CD4-positive, CD25-positive, alpha-beta regulatory T cell (primary cell): ENCODE measurements around the gene CLHC1. TPM values are rescaled to one million over a fixed set of nuclear protein-coding genes. Genes with fewer than 3 reads are reported as not detected.
"Not testable (repeated sequence)": the region's sequence is repeated elsewhere in the genome, so short reads cannot be mapped to it uniquely, and the experiment has no call there.

Experiments used
- ATAC-seq, 2 donors: fragments of 150-1000 bp; cut with Tn5 transposase; one replicate each; pipeline ENCODE4 v1.10.0; 2021; ENCODE audit warnings: low read depth in 2 of 2, moderate number of reproducible peaks in 2 of 2, moderate library complexity in 1 of 2
- DNase-seq, 3 donors: peaks; one replicate each; pipeline versions ENCODE4 v3.0.0 to v3.0.0-alpha.2; 2012 to 2022; ENCODE audit warnings: mixed read lengths in 1 of 3
- H3K27ac ChIP-seq: one replicate; pipeline ENCODE4 v1.7.0; 2013; ENCODE audit warnings: mild to moderate bottlenecking, low read length; ENCODE audit not compliant: insufficient read depth, poor library complexity, severe bottlenecking
- H3K27me3 ChIP-seq: one replicate; pipeline ENCODE4 v1.7.0; 2013; ENCODE audit warnings: low read length; ENCODE audit not compliant: control insufficient read depth, insufficient read depth
- H3K36me3 ChIP-seq: one replicate; pipeline ENCODE4 v1.7.0; 2013; ENCODE audit warnings: mild to moderate bottlenecking, low read length, moderate library complexity; ENCODE audit not compliant: control insufficient read depth, insufficient read depth
- H3K4me1 ChIP-seq: 2 replicates; pipeline ENCODE4 v1.7.0; 2013; ENCODE audit warnings: mild to moderate bottlenecking, low read length; ENCODE audit not compliant: insufficient read depth, control insufficient read depth, poor library complexity, severe bottlenecking
- H3K4me3 ChIP-seq: one replicate; pipeline ENCODE4 v1.7.0; 2013; ENCODE audit warnings: low read depth, mild to moderate bottlenecking, low read length, moderate library complexity
- H3K9me3 ChIP-seq, 2 experiments: 1 replicate in 1 of 2; 2 replicates in 1 of 2; pipeline ENCODE4 v1.7.0; 2013; ENCODE audit warnings: low read length in 2 of 2, mild to moderate bottlenecking in 1 of 2, moderate library complexity in 1 of 2; ENCODE audit not compliant: control insufficient read depth in 2 of 2
- H3K27ac Mint-ChIP-seq, 3 donors: one replicate each; pipeline ENCODE4 v1.8.0; 2020 to 2022; ENCODE audit warnings: mild to moderate bottlenecking in 3 of 3, mixed read lengths in 3 of 3, moderate library complexity in 2 of 3
- H3K27me3 Mint-ChIP-seq: one replicate; pipeline ENCODE4 v1.8.0; 2022; ENCODE audit warnings: mild to moderate bottlenecking, mixed read lengths
- H3K36me3 Mint-ChIP-seq: one replicate; pipeline ENCODE4 v1.8.0; 2020; ENCODE audit warnings: mixed read lengths
- H3K4me1 Mint-ChIP-seq, 4 donors: one replicate each; pipeline ENCODE4 v1.8.0; 2020 to 2022; ENCODE audit warnings: mixed read lengths in 4 of 4, mild to moderate bottlenecking in 1 of 4
- H3K4me3 Mint-ChIP-seq, 4 donors: one replicate each; pipeline ENCODE4 v1.8.0; 2020 to 2022; ENCODE audit warnings: mild to moderate bottlenecking in 4 of 4, mixed read lengths in 4 of 4, moderate library complexity in 3 of 4
- H3K9me3 Mint-ChIP-seq, 7 donors: one replicate each; pipeline ENCODE4 v1.8.0; 2020 to 2022; ENCODE audit warnings: mixed read lengths in 7 of 7, mild to moderate bottlenecking in 3 of 7, moderate library complexity in 2 of 7
- polyA plus RNA-seq, 4 donors: library from polyadenylated mRNA; unstranded; fragments of 300-500 nt; fragmentation: Illumina TruSeq; gene quantifications; one replicate each; pipeline ENCODE4 v1.2.3, GENCODE V29; 2021
- total RNA-seq: library from RNA; stranded (reverse); gene quantifications from one replicate; pipeline ENCODE4 v1.2.3, GENCODE V29; 2022

Gene CLHC1
- total and polyA plus RNA-seq, 5 donors from 2014 or later, result 1.6 to 10.6 (median 2.1) TPM

DNA sequence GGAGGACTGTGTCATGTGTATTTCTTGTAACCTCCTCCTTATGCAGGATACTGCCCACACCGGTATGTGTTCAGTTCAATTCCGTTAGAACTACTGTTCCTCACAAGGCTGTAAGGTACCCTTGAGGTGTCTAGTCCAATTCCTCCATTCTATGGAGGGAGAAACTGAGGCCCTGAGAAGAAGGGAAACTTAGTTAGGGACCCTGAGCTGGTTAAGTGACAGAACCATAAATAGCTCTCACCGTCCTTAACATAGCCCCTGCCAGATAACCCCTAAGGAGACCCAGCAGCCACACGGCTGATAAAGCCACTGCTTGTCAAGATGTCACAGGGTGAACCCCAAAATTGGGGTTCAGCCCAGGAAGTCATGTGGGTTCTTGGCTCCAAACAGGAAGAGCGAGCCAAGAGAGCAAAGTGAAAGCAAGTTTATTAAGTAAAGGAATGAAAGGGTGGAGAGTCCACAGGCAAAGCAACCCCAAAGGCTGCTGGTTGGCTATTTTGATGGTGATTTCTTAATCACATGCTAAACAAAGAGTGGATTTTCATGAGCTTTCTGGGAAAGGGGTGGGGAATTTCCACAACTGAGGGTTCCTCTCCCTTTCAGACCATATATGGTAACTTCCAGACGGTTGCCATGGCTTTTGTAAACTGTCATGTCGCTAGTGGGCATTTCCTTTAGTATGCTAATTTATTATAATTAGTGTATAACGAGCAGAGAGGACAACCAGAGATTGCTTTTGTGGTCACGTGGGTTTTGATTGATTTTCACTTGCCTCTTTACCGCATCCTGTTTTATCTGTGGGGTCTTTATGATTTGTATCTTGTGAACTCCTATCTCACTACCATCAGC lies 98.4 kb downstream of the CLHC1 start:
- H3K9me3 Mint-ChIP-seq, result peaks cover 0 to 1% (median 0%) of the 10 kb centered on the region in 7 donors
- Histone ChIP-seq H3K4me3 (peak overlapping the region; percentile 90), H3K27me3 (no peaks in the 10 kb centered on the region), H3K4me1 (peaks cover 20% of the 10 kb centered on the region), H3K27ac (peak overlapping the region; percentile 91), H3K9me3 (no peaks in the 10 kb centered on the region), H3K36me3 (no peaks in the 10 kb centered on the region)
- ATAC-seq, result peak; percentile 79 to 85
- peak; percentile 63 to 90 (median 71) for DNase-seq
- no peaks in the 10 kb centered on the region for H3K36me3 Mint-ChIP-seq
- no peaks in the 10 kb centered on the region for H3K27me3 Mint-ChIP-seq
- H3K4me1 Mint-ChIP-seq, result peaks cover 30 to 56% (median 33%) of the 10 kb centered on the region in 4 donors
- peak overlapping the region; percentile 96 to 97 (median 97) for H3K27ac Mint-ChIP-seq
- H3K4me3 Mint-ChIP-seq, result peak overlapping the region; percentile 84 to 89 (median 88)

DNA sequence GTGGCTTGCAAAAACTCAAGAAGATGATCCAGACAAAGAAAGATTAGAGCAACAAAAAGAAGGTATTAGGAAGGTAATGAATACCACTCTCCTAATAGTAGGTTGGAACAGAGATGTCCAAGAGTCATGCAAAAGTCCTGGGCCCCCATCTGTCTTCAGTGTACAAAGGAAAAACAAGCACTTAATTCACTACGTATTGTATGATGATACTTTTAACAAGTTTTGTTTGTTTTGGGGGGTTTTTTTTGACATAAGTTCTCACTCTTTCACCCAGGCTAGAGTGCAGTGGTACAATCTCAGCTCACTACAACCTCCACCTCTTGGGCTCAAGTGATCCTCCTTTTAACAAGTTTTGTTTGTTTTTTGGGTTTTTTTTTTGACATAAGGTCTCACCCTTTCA lies 101.2 kb downstream of the CLHC1 start:
- H3K9me3 ChIP-seq, result no peaks in the 10 kb centered on the region
- Mint-ChIP-seq H3K4me3 (peak overlapping the region in 1 of 4 donors; percentile 12), H3K27ac (peak overlapping the region in 2 of 3 donors; percentile 6 to 21), H3K27me3 (no peaks in the 10 kb centered on the region), H3K4me1 (peaks cover 17 to 40% (median 26%) of the 10 kb centered on the region in 4 donors), H3K36me3 (no peaks in the 10 kb centered on the region), H3K9me3 (peaks cover 0 to 3% (median 0%) of the 10 kb centered on the region in 7 donors)
- H3K27ac ChIP-seq, result no peak overlapping the region
- no peak for DNase-seq
- no peak overlapping the region for H3K4me3 ChIP-seq
- no peaks in the 10 kb centered on the region for H3K27me3 ChIP-seq
- no peaks in the 10 kb centered on the region for H3K36me3 ChIP-seq
- H3K4me1 ChIP-seq, result peaks cover 20% of the 10 kb centered on the region
- ATAC-seq, result no peak

- not testable (repeated sequence) for H3K4me1 ChIP-seq, DNase-seq, ATAC-seq, H3K4me1 Mint-ChIP-seq, H3K27me3 Mint-ChIP-seq, H3K27ac ChIP-seq, H3K36me3 Mint-ChIP-seq, H3K27me3 ChIP-seq, H3K9me3 ChIP-seq, H3K36me3 ChIP-seq, H3K27ac Mint-ChIP-seq, H3K4me3 Mint-ChIP-seq, H3K4me3 ChIP-seq, H3K9me3 Mint-ChIP-seq
These were observed 105.5 kb downstream of the CLHC1 start for GRCh38 chr2:55126643-55127042.

Other genes starting within 250 kb of the CLHC1 start
- 84.2 TPM for gene RTN4, start 181.8 kb downstream of the CLHC1 start, total RNA-seq
- 100 to 1,000 TPM in 3 of 4 donors, 10 to 100 TPM in 1; 98.0 to 151 (median 111) TPM for gene RTN4, start 181.8 kb downstream of the CLHC1 start, polyA plus RNA-seq
- 1,249 TPM for gene RPS27A, start 395 bp upstream of the CLHC1 start, total RNA-seq
- gene RPS27A, start 395 bp upstream of the CLHC1 start, polyA plus RNA-seq, result 1,000 to 10,000 TPM; 2,308 to 3,459 (median 2,918) TPM
- gene MTIF2, start 36.9 kb upstream of the CLHC1 start, total RNA-seq, result 21.3 TPM
- gene MTIF2, start 36.9 kb upstream of the CLHC1 start, polyA plus RNA-seq, result 10 to 100 TPM; 13.8 to 16.1 (median 15.1) TPM
- 19.1 TPM for gene CCDC88A, start 187.6 kb upstream of the CLHC1 start, total RNA-seq
- gene CCDC88A, start 187.6 kb upstream of the CLHC1 start, polyA plus RNA-seq, result 1 to 10 TPM; 1.4 to 2.6 (median 2.2) TPM